GM12892 (cell line): ENCODE data around the gene DSG2.

ENCODE experiments used
- POLR2A ChIP-seq: IDR thresholded peaks from 2 replicates; pipeline ENCODE4 v1.6.1; 2011; ENCODE audit warnings: low read depth, low read length, control low read depth
- POLR2AphosphoS5 ChIP-seq: IDR thresholded peaks from 2 replicates; pipeline ENCODE4 v1.6.1; 2011; ENCODE audit warnings: low read depth, low read length, control low read depth
- TAF1 ChIP-seq: IDR thresholded peaks from 2 replicates; pipeline ENCODE4 v1.6.1; 2011; ENCODE audit warnings: low read depth, mild to moderate bottlenecking, control low read depth, low read length, borderline replicate concordance

DNA sequence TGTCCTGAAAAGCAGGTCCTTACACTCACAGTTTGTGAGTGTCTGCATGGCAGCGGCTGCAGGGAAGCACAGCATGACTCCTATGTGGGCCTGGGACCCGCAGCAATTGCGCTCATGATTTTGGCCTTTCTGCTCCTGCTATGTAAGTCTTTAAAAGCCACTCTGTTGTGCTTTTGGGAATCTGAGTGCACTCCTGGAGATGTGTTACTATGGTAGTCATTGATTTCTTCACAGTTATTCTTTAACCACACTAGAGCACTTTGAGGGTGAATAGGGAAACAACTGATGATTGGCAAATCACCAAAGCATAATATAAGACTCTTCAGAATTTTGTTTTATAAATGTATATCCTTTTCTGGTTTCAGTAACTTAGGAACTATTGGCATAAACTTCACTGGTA is 40.9 kb downstream of the DSG2 start:
- TF ChIP-seq POLR2AphosphoS5 = no peak
- no peak for TF ChIP-seq POLR2A
- no peak for TF ChIP-seq TAF1
